B cell (primary cell): ENCODE data around the gene ZC3H7B.

Experiments
- CTCF ChIP-seq: fragments of 200-600 bp; IDR thresholded peaks from one replicate; pipeline ENCODE4 v1.8.0; 2022; ENCODE audit warnings: antibody characterized with exemption, mild to moderate bottlenecking
- EZH2 ChIP-seq: IDR thresholded peaks from 2 replicates; pipeline ENCODE4 v1.6.1; 2012; ENCODE audit warnings: borderline replicate concordance, low read depth, mild to moderate bottlenecking, moderate library complexity, low read length; ENCODE audit not compliant: insufficient read depth, poor library complexity, severe bottlenecking

- TF ChIP-seq CTCF (no peak), EZH2 (no peak)
These were observed 94.4 kb downstream of the ZC3H7B start for GRCh38 chr22:41395531-41396240.
